GM12892 (cell line): ENCODE measurements around the gene HKDC1.

Source experiments
- POLR2A ChIP-seq: IDR thresholded peaks from 2 replicates; pipeline ENCODE4 v1.6.1; 2011; ENCODE audit warnings: low read depth, low read length, control low read depth
- POLR2AphosphoS5 ChIP-seq: IDR thresholded peaks from 2 replicates; pipeline ENCODE4 v1.6.1; 2011; ENCODE audit warnings: low read depth, low read length, control low read depth
- TAF1 ChIP-seq: IDR thresholded peaks from 2 replicates; pipeline ENCODE4 v1.6.1; 2011; ENCODE audit warnings: low read depth, mild to moderate bottlenecking, control low read depth, low read length, borderline replicate concordance

DNA sequence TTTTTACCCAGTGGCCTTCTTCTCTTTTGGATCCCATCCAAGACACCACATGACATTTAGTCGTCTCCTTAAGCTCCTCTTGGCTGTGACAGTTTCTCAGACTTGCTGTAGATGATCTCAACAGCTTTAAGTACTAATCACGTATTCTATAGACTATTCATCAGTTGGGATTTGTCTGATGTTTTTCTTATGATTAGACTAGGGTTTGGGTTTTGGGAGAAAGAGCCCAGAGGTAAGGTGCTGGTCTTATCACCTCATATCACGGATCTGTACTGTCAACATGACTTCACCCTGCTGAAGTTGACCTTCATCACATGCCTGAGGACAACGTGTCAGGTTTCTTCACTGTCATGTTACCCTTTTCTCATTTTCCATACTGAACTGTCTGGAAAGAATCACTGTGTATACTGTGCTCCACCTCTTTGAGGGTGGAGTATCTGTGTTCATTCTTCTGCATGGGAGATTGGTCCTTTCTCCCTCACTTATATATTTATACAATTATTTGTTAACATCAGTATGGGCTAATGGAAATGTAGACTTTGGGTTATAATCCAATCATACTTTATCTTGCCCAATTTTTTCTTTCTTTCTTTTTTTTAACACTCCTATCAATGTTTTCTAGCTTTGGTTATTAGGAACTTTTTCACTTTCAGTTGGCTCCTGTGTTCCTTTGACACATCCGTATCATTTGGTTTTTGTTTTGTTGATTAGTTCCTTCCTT lies 6.4 kb upstream of the HKDC1 start:
- TF ChIP-seq POLR2A (no peak), POLR2AphosphoS5 (no peak), TAF1 (no peak)
